Activated effector memory CD4-positive, alpha-beta T cell treated with Interleukin-2 at 50 U/mL for 16 hours (primary cell): ENCODE results near the gene DMD.

ENCODE experiments used
- DNase-seq: peaks from one replicate; pipeline ENCODE4 v3.0.0-alpha.2; 2020

The DMD gene

GRCh38 chrX:31555506-31555905 is 1655.8 kb downstream of the DMD start:
- DNase-seq: no peak

DNA sequence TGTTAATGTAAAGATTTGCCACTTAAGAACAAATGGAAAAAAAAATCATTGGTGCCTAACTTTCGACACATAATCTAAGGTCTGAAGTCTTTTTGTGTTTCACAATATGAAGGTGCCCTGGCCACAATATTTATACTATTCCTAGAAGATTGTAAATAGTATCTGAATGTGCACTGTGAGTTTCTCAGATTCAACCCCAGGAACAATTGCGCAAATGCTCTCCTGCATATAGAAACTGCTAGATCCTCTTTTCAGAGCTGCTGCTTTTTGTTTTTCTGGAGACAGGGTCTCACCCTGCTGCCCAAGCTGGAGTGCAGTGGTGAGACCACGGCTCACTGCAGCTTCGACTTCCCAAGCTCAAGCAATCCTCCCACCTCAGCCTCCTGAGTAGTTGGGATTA is 1659.4 kb downstream of the DMD start:
- no peak for DNase-seq

DNA sequence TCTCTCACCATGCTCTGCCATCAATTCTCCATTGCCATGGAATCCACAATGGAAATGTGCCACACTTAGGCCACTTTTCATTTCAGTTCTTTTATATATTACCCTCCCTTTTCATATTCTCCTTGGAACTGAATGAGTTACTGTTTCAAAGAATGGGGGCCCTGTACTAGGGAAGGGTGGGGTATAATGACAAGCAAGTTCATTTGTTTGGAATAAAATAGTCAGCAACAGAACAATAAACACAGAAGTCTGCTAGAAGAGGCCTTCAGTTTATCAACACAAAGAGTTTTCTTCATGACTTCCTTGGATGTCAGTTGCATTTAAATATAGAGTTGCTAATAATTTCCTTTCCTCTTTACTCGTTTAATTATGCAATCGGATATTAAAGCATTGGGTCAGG is 1661.2 kb downstream of the DMD start:
- no peak for DNase-seq

DNA sequence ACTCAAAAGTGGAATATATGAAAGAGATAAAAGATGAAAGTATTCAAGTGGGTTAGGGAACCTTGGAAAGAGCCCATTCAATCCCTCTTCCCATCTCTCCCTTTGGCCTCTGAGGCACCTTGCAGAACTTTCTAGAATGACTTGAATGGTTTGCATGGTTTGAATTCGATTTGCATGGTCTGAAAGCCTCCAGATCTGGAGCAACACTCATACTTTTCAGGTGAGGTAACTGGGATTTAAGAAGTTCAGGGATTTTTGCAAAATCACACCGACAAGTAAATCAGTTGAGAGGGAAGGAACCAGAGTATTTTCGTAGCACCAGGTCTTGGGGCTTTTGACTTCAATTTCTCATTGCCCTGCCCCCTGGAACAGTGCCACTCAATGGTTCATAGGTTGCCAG is 1663.5 kb downstream of the DMD start:
- DNase-seq: no peak

GRCh38 chrX:31547416-31547815 is 1663.9 kb downstream of the DMD start:
- DNase-seq: no peak

DNA sequence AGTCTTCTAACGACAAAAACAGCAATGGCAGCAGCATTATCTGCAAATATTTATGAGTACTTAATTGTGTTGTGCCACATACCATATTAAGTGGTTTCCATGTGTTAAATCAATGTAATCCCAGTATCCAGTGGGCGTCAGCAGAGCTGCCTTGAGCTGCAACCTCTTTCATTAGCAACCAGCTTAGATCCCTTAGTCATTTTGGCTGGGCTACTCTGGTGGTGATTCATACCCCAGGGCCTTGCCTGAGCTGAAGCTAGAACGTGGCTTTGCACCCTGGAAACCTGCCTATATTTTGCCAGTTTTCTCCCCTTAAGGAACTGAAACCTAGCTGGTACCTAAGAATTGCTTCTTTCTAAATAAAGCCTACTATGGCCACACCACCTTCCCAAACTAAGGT is 1665.2 kb downstream of the DMD start:
- no peak for DNase-seq

DNA sequence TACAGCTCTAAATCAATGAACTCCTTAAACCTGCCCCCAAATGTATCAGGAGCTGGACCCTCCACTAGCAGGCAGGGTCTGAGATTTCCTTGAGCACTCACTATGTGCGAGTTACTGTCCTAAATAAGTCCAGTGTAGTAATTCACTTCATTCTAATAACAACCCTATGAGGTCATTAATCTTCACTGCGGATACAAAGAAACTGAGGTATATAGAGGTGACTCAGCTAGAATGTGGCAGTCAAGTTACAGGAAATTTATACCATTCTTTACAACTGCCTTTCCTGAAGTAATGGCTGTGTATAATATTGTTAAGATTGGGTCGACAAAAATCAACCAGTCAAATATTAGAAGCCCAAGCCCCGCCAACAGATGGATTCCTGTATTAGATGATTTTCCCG is 1665.6 kb downstream of the DMD start:
- DNase-seq: no peak

- no peak for DNase-seq
These were observed 1666.2 kb downstream of the DMD start for GRCh38 chrX:31545191-31545590.

- DNase-seq: no peak
These were observed 1667.7 kb downstream of the DMD start for GRCh38 chrX:31543634-31544033.

GRCh38 chrX:31542566-31542965 is 1668.8 kb downstream of the DMD start:
- no peak for DNase-seq

- no peak for DNase-seq
These were observed 1671.0 kb downstream of the DMD start for GRCh38 chrX:31540313-31540712.

- DNase-seq: no peak
These were observed 1683.8 kb downstream of the DMD start for GRCh38 chrX:31527455-31528126.

DNA sequence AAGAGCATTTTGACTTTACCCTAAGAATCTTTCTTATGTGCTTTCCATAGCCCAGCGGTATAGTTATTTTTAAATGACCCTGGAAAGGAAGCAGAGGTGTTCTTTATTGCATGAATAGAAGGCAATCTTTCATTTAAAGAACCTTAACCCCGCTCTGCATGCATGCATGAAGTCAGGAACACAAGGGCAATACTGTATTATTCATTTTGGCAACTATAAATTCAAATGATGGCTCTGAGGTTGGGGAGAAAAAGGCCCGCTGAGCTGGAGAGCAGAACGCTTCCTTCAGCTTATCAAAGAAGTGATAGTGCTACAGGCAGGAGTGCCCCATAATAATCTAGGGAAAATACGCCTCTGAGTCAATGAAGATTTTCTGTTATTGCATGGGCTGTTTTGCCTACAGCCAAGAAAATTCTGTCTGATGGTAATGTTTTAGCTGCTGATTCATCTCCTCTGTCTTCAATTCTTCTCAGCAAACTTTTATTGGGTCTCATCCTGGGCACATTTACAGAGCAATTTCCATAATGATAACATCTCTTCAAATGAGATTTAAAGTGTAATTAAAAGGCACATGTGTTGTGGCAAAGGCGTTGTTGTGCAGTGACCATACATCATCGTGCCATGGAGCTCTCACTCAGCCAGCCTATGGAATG is 1687.3 kb downstream of the DMD start:
- no peak for DNase-seq

GRCh38 chrX:31522760-31523159 is 1688.6 kb downstream of the DMD start:
- no peak for DNase-seq

DNA sequence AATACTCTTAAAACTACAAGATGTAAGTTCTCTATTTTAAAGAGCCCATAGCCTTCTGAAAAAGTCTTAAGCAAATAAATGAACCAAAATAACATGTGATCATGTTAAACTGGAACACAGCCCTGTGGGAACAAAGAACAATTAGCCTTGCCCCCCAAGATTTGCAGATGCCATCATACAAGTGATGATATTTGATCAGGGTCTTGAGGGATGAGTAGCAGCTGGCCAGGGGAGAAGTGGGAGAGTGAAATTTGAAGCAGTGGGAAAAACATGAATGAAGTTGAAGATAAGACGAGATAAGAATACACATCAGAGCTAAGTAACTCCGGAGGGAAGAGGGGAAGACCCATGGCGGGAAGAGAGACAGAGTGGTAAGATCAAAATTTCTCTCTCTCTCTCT is 1689.4 kb downstream of the DMD start:
- DNase-seq: no peak

DNA sequence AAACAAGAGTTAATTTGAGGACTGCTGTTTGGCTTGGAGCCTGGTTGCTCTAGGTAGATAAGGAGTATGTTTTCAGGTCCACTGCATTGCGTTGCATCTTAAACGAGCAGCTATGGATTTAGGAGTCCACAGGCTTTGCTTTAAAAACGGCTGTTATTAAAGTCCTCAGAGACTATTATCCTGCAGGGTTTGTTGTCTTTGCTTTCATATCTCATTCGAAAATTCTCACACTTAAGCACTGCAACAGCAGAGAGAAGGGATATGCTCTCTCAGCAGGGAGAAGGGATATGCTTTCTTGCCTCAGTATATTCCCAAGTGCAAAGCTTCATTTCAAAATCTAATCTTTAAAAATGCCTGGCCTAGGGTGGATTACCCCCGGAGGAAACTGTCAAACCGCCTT is 1694.8 kb downstream of the DMD start:
- no peak for DNase-seq

DNA sequence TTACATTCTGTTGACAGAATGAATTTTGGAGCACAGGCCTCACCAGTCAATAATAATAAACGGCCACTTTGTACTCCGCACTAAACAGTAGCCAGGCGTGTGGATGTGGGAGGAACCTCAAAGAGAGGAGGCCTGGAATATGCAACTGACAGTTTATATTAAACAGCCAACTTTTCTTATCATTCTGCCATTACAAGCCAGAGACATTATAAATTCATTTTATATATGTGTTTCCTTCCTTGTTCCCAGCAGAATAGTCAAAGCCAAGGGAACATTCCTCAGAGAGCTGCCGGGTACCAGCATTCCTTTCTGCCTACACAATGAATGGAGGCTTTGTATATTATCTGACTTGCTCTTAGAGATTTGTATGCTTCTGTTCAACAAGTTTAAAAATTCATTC is 1703.0 kb downstream of the DMD start:
- DNase-seq: no peak

GRCh38 chrX:31506928-31507327 is 1704.4 kb downstream of the DMD start:
- DNase-seq: no peak

- DNase-seq: no peak
These were observed 1705.0 kb downstream of the DMD start for GRCh38 chrX:31506360-31506759.

DNA sequence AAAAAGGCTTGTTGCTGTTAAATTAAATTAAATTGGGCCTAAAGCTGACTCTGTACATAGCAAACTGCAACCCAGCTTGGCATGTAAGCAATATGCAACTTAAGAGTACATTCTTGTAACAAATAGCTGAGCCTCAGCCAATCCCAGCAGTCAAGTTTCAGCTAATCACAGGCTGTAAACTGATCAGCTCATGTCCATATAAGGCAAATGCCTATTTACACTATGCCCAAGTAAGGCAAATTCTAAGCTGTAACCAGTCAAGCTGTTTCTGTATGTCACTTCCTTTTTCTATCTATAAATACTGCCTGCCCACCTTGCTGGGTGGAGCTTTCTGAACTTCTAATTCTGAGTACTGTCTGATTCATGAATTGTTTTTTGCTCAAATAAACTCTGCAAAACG is 1710.4 kb downstream of the DMD start:
- DNase-seq: no peak

- no peak for DNase-seq
These were observed 1712.2 kb downstream of the DMD start for GRCh38 chrX:31499109-31499508.

- DNase-seq: no peak
These were observed 1714.3 kb downstream of the DMD start for GRCh38 chrX:31497086-31497485.

DNA sequence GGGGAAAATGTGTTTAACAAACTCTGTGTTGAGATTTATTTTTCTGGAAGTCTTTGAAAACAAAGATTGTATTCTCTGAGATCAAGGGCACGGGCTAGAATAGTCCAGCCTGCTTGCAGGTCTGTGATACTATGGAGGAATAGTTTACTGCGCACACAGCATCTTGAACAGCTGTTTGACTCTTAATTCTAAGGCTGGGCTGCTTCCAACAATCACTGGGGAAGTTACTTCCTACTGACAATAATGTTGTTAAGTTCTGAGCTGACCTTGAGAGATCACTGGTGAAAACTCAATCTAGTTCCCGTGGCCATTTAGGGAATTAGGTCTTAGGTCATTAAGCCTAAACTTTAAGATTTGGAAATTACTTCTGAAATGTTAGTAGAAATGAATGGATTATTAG is 1723.4 kb downstream of the DMD start:
- DNase-seq: no peak

GRCh38 chrX:31483336-31483735 is 1728.0 kb downstream of the DMD start:
- no peak for DNase-seq

GRCh38 chrX:31480696-31481095 is 1730.7 kb downstream of the DMD start:
- no peak for DNase-seq
